Heart left ventricle (tissue), 16 donors: Measurements from ENCODE around the gene DTNB. TPM values are rescaled to one million over a fixed set of nuclear protein-coding genes. Genes with fewer than 3 reads are reported as not detected.
"Not testable (repeated sequence)": the region's sequence is repeated elsewhere in the genome, so short reads cannot be mapped to it uniquely, and the experiment has no call there.

Source experiments
- ATAC-seq, 4 donors: fragments of 200-7000 bp; cut with Tn5 transposase; one replicate each; pipeline ENCODE4 v1.9.1; 2020 to 2022; ENCODE audit warnings: moderate library complexity in 4 of 4, mild to moderate bottlenecking in 3 of 4, moderate number of reproducible peaks in 1 of 4
- DNase-seq, 5 donors: peaks; one replicate each; pipeline ENCODE4 v3.0.0-alpha.2; 2020
- H3K27ac ChIP-seq, 12 donors: fragments of 200-600 bp; sonication (generic) in 4 of 12; one replicate each; pipeline versions ENCODE4 v1.5.0 to v1.8.0; 2016 to 2022; ENCODE audit warnings: mild to moderate bottlenecking in 2 of 12
- H3K27me3 ChIP-seq, 9 donors: fragments of 200-600 bp; sonication (generic) in 2 of 9; one replicate each; pipeline versions ENCODE4 v1.5.1 to v1.8.0; 2016 to 2022; ENCODE audit warnings: mild to moderate bottlenecking in 3 of 9
- H3K36me3 ChIP-seq, 9 donors: fragments of 200-600 bp; sonication (generic) in 2 of 9; one replicate each; pipeline versions ENCODE4 v1.5.0 to v1.8.0; 2018 to 2022; ENCODE audit warnings: mild to moderate bottlenecking in 2 of 9
- H3K4me1 ChIP-seq, 12 donors: fragments of 200-600 bp; sonication (generic) in 4 of 12; one replicate each; pipeline versions ENCODE4 v1.5.0 to v1.8.0; 2016 to 2022; ENCODE audit warnings: mild to moderate bottlenecking in 3 of 12
- H3K4me3 ChIP-seq, 12 donors: fragments of 200-600 bp; sonication (generic) in 4 of 12; one replicate each; pipeline versions ENCODE4 v1.5.0 to v1.8.0; 2017 to 2022; ENCODE audit warnings: mild to moderate bottlenecking in 9 of 12, moderate library complexity in 4 of 12
- H3K9me3 ChIP-seq, 12 donors: fragments of 200-600 bp; sonication (generic) in 4 of 12; one replicate each; pipeline versions ENCODE4 v1.5.0 to v1.8.0; 2016 to 2022; ENCODE audit warnings: mild to moderate bottlenecking in 1 of 12
- CTCF ChIP-seq, 12 donors: fragments of 200-600 bp; sonication (generic) in 4 of 12; IDR thresholded peaks; one replicate each; pipeline versions ENCODE4 v1.5.0 to v1.8.0; 2018 to 2022; ENCODE audit warnings: antibody characterized with exemption in 12 of 12, mild to moderate bottlenecking in 5 of 12
- POLR2A ChIP-seq, 2 donors: fragments of 450-650 bp; IDR thresholded peaks; one replicate each; pipeline ENCODE4 v1.6.1; 2017; ENCODE audit warnings: antibody characterized with exemption in 2 of 2, mild to moderate bottlenecking in 2 of 2, moderate library complexity in 2 of 2
- WGBS, 4 donors: extraction: QIAGEN DNeasy Blood & Tissue Kit in 2 of 4; methylation state at CpG; one replicate each; pipeline versions ENCODE4 v1.1.5 to v1.1.7; 2013 to 2018; 5-methylcytosine and 5-hydroxymethylcytosine counted together
- intact Hi-C, 10 donors: fragments of 100-400 bp; cut with DNase I; formaldehyde crosslinking; loops; one replicate each; pipeline versions ENCODE4 v1.11.1 to v1.14.2; 2022
- polyA plus RNA-seq, 2 donors: library from polyadenylated mRNA; stranded (reverse); fragments of 200-250 nt; gene quantifications; one replicate each; pipeline ENCODE4 v1.2.3, GENCODE V29; 2013
- total RNA-seq, 9 donors: library from RNA; depleted of rRNA in 2 of 9; stranded (reverse); fragments of >200 nt in 2 of 9; fragmentation: NEBNext Ultra II Directional in 3 of 9; extraction: Animal tissue kit (Norgen Biotek cat#: 25700) in 3 of 9; gene quantifications; one replicate each; pipeline versions ENCODE4 v1.1.0 to v1.2.4, GENCODE V29; 2016 to 2023
- donor health status: ischemic (EF 13 %, LVEDD 7.1; RV severe dilation, severe dysfunction).
- donor health status: healthy with polysubstance abuse.
- donor health status: DM: no; HTN: yes; CAD: no.
- donor health status: DM: no; HTN: no; CAD: no.
- donor health status: ischemic (EF 25% LVEDD 6.9; RV normal size, moderate dysfunction).
- donor health status: ischemic (EF 25% LVEDD 5.7; RV mildly dilated, moderate dysfunction).
- donor health status: healthy.
- donor health status: DM: yes; HTN: yes; CAD: no.
- donor health status: ischemic (EF 35%, LVEDD 5.7; RV mildly dilated, moderate dysfunction).
- donor health status: nonischemic (EF 11% LVEDD 7.7; RV severe dilation, severe dysfunction).
- donor health status: DM: yes; HTN: yes; CAD: no.
- donor health status: PGD.
- donor health status: ischemic (EF 29% LVEDD 5.4; RV normal size, mild dysfunction).
- donor health status: nonischemic (EF 23%, LVEDD 6.1; RV moderate dilation, normal function).

DTNB gene
- total and polyA plus RNA-seq, 11 donors: 2.5 to 17.3 (median 5.6) TPM

GRCh38 chr2:25639131-25639530 lies 34.2 kb downstream of the DTNB start:
- Histone ChIP-seq H3K27me3 (no peaks in the 10 kb centered on the region), H3K27ac (no peak overlapping the region), H3K4me3 (no peak overlapping the region), H3K4me1 (no peaks in the 10 kb centered on the region), H3K36me3 (no peaks in the 10 kb centered on the region), H3K9me3 (peaks cover 0 to 5% (median 0%) of the 10 kb centered on the region in 12 donors)
- intact Hi-C loops: no loop called here
- DNase-seq (no peak), ATAC-seq (no peak)
- TF ChIP-seq CTCF (IDR thresholded peaks at IDR 0.05) (no peak), POLR2A (IDR thresholded peaks at IDR 0.05) (no peak)
- WGBS, 4 donors: 61 to 78% (median 71%) methylated on average over 8 to 9 of the region's 9 CpGs

GRCh38 chr2:25635797-25636196 lies 37.6 kb downstream of the DTNB start:
- H3K27me3 ChIP-seq: no peaks in the 10 kb centered on the region
- 94 to 100% (median 97%) methylated on average over 1 of the region's 1 CpG for WGBS, 4 donors
- no peak for TF ChIP-seq POLR2A (IDR thresholded peaks at IDR 0.05)
- H3K4me3 ChIP-seq: no peak overlapping the region
- no peaks in the 10 kb centered on the region for H3K4me1 ChIP-seq
- H3K27ac ChIP-seq: no peak overlapping the region
- DNase-seq: no peak
- H3K36me3 ChIP-seq: no peaks in the 10 kb centered on the region
- no peak for ATAC-seq
- intact Hi-C loops: no loop called here
- peaks cover 0 to 5% (median 0%) of the 10 kb centered on the region in 12 donors for H3K9me3 ChIP-seq

GRCh38 chr2:25633801-25634200 lies 39.6 kb downstream of the DTNB start:
- H3K4me3 ChIP-seq, H3K36me3 ChIP-seq, H3K27ac ChIP-seq, ATAC-seq, H3K27me3 ChIP-seq, H3K9me3 ChIP-seq, H3K4me1 ChIP-seq, DNase-seq, intact Hi-C loops: not testable (repeated sequence)
- 93 to 98% (median 95%) methylated on average over 17 to 34 of the region's 34 CpGs for WGBS, 4 donors

GRCh38 chr2:25632396-25632795 lies 41.0 kb downstream of the DTNB start:
- no peak for ATAC-seq
- TF ChIP-seq CTCF (IDR thresholded peaks at IDR 0.05) (no peak), POLR2A (IDR thresholded peaks at IDR 0.05) (no peak)

GRCh38 chr2:25624635-25625034 lies 48.7 kb downstream of the DTNB start:
- Histone ChIP-seq H3K9me3 (no peaks in the 10 kb centered on the region), H3K4me3 (no peak overlapping the region), H3K27me3 (no peaks in the 10 kb centered on the region), H3K36me3 (peaks cover 0 to 35% (median 17%) of the 10 kb centered on the region in 9 donors), H3K27ac (no peak overlapping the region), H3K4me1 (no peaks in the 10 kb centered on the region)
- WGBS, 4 donors: 91 to 98% (median 95%) methylated on average over 2 of the region's 2 CpGs
- intact Hi-C loops: no loop called here
- ATAC-seq (no peak), DNase-seq (no peak)
- TF ChIP-seq POLR2A (IDR thresholded peaks at IDR 0.05) (no peak), CTCF (IDR thresholded peaks at IDR 0.05) (no peak)

More at GRCh38 chr2:25632396-25632795, 41.0 kb downstream of the DTNB start:
- Histone ChIP-seq H3K4me1 (no peaks in the 10 kb centered on the region), H3K36me3 (peaks cover 0 to 8% (median 4%) of the 10 kb centered on the region in 9 donors), H3K4me3 (no peak overlapping the region), H3K27me3 (no peaks in the 10 kb centered on the region), H3K27ac (no peak overlapping the region), H3K9me3 (no peaks in the 10 kb centered on the region)
- 93 to 96% (median 96%) methylated on average over 2 of the region's 2 CpGs for WGBS, 4 donors
- intact Hi-C loops: no loop called here
- no peak for DNase-seq
